ENCODE measurements around the gene HEG1.

The HEG1 gene

DNA sequence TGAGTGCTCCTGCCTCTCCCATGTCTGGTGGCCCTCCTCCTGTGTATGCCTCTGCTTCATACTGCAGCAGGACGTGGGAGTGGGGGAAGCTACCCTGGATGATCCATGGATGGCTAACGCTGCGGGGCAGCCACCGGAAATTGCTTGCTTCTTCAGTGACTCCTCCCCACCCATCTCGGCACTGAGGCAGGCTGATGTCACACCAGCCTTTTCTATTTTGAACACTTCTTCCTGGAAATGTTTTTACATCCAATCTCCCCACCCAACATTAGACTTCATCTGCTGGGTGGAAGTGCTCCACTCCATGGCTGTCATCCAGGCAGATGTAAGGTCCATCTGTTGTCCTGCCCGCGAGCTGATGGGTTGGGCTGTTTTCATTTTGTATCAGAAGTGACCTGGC is 62.3 kb downstream of the HEG1 start:
- H3K27ac ChIP-seq = no peak overlapping the region
- TF ChIP-seq, protein P1, sequence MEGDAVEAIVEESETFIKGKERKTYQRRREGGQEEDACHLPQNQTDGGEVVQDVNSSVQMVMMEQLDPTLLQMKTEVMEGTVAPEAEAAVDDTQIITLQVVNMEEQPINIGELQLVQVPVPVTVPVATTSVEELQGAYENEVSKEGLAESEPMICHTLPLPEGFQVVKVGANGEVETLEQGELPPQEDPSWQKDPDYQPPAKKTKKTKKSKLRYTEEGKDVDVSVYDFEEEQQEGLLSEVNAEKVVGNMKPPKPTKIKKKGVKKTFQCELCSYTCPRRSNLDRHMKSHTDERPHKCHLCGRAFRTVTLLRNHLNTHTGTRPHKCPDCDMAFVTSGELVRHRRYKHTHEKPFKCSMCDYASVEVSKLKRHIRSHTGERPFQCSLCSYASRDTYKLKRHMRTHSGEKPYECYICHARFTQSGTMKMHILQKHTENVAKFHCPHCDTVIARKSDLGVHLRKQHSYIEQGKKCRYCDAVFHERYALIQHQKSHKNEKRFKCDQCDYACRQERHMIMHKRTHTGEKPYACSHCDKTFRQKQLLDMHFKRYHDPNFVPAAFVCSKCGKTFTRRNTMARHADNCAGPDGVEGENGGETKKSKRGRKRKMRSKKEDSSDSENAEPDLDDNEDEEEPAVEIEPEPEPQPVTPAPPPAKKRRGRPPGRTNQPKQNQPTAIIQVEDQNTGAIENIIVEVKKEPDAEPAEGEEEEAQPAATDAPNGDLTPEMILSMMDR (conservative IDR thresholded peaks at IDR 0.05) = no peak
- no peak for TF ChIP-seq ZFX (IDR thresholded peaks at IDR 0.05)

DNA sequence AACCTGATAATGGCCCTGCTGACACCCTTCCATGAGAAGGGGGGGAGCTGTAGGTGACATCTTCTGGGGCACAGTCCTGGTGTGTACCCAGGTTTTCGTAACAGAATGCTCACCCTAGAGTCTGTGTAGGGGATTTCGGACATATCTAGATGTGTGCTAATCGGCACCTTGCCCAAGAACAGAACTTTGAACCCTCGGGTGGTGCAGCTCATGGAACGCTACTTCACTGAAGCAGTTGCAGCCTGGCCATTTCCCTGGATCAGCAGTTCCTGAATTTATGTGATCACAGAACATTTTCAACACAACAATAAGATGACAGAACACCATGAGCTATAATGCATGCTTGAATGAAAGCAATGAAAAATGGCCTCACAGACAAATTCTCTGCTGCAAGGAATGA is 63.8 kb downstream of the HEG1 start:
- TF ChIP-seq, protein P1 (conservative IDR thresholded peaks at IDR 0.05) = no peak
- TF ChIP-seq ZFX (IDR thresholded peaks at IDR 0.05) = no peak

DNA sequence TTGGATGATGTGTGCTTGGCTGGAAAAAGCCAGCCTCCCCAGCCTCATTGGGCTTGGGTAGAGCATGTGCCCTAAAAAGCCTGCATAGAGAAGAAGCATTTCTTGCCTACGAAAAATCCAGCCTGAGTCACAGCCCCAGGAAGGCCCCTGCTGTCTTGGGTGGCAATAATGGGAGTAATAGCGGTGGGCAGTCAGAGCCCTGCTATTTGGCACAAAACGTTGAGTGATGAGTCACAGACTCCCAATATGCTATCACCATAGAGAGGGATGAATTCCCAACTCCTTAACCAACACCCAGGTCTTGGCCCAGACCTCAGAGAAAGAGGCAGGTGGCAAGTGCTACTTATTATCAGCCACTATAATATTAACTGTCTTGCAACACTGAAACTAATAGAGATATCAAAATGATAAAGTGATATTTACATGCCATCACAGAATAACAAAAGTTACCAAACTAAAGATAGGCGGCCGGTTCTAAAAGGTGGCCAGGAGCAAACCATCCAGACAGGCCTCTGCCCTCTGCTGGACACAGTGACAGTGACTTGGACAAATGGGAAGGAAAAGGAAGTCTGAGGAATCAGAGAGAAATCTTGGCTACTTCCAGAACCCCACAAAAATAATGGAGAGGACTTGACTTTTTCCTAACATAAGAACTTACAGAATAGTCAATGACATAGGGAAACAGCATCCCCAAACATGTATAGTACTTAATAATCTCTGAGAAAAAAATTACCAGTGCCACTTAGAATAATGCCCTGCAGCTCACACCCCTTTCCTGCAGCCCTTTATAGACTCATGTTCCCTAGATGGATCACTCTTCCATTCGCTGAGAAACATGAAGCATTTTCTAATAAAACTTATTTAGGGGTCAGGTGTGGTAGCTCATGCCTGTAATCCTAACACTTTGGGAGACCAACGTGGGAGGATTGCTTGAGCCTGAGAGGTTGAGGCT is 69.3 kb downstream of the HEG1 start:
- TF ChIP-seq, protein P1 (conservative IDR thresholded peaks at IDR 0.05) = peak; percentile 88
- TF ChIP-seq ZFX (IDR thresholded peaks at IDR 0.05) = no peak
- H3K27ac ChIP-seq = no peak overlapping the region

More for the DNA sequence above, 63.8 kb downstream of the HEG1 start:
- no peak overlapping the region for H3K27ac ChIP-seq

DNA sequence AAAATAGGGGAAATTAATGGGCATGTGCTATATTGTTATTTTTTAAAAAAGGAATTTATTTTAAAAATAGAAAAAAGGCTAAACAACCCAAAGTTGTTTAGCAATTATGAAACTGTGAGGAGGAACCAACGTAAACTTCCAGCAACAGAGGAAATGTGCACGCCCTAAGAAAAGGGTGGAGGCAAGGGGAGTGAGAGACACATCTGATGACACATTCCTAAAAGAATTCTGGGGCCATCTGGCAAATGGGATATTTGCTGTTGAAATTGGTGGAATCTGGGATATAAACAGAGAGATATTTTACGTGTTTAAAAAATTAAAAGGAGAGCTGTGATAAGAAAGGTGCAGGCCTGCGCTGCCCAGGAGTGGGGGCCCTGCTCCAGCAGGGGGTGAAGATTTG is 70.4 kb downstream of the HEG1 start:
- TF ChIP-seq ZFX (IDR thresholded peaks at IDR 0.05) = no peak
- TF ChIP-seq, protein P1 (conservative IDR thresholded peaks at IDR 0.05) = no peak
- no peak overlapping the region for H3K27ac ChIP-seq

DNA sequence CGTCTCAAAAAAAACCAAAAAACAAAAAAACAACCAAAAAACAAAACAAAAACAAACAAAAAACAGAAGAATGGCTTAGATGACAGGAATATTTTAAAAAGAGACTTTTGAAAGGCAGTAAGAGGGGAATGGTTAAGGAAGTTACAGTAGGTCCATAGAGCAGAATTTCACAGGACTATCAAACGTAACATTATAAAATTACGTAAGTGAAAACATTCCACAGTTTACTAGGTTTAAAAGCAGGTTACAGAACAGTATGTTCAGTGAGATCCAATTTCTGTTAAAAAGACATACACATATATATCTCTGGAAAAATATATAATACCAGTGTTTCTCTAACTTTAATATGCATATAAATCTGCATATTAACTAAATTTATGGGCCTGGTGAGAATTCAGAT is 71.0 kb downstream of the HEG1 start:
- no peak overlapping the region for H3K27ac ChIP-seq
- TF ChIP-seq, protein P1 (conservative IDR thresholded peaks at IDR 0.05) = no peak
- TF ChIP-seq ZFX (IDR thresholded peaks at IDR 0.05) = no peak

DNA sequence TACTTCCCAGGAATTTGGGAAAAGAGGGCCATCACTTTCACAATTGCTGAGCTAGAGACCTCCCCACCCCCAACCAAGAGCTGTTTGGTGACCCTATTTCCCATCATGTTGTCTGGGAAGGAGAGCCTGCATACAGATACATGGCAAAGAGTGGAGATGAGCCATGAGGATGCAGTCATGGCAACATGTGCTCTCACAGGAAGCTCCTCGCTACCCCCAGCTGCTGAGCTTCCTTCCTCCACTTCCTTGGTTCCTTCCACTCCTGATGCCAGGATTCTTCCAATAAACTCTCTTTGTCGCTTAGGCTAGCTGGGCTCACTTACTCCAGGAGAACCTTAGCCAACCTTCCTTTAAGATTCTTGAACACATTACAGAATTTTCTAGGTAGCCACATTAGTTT is 72.9 kb downstream of the HEG1 start:
- H3K27ac ChIP-seq = no peak overlapping the region
- TF ChIP-seq, protein P1 (conservative IDR thresholded peaks at IDR 0.05) = no peak
- no peak for TF ChIP-seq ZFX (IDR thresholded peaks at IDR 0.05)

DNA sequence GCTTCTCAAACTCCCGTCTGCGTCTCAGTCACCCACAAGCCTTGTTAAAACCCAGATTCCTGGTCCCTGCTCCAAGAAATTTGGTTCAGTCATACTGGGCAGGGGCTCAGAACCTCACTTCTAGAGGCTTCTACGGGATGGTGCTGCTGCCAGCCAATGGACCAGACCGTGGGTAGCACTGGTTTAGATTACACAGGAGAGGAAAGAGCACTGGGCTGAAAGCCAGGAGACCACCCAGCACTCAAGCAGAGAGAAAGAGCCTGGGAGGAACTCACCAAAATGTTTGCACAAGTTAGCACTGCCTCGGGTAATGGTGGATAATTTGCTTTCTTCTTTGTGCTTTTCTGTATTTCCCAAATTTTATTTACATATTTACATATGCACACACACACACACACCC is 74.3 kb downstream of the HEG1 start:
- TF ChIP-seq, protein P1 (conservative IDR thresholded peaks at IDR 0.05) = no peak
- no peak for TF ChIP-seq ZFX (IDR thresholded peaks at IDR 0.05)
- H3K27ac ChIP-seq = no peak overlapping the region

Measured in C4-2B (cell line).